DMS114 treated with DMSO at 0.1 percent for 48 hours (cell line): ENCODE results near the gene AMBP.

Experiments used
- DNase-seq: peaks from one replicate; lab custom pipeline; 2025; ENCODE audit not compliant: unreplicated experiment; lab: John Stamatoyannopoulos, UW

AMBP gene

DNA sequence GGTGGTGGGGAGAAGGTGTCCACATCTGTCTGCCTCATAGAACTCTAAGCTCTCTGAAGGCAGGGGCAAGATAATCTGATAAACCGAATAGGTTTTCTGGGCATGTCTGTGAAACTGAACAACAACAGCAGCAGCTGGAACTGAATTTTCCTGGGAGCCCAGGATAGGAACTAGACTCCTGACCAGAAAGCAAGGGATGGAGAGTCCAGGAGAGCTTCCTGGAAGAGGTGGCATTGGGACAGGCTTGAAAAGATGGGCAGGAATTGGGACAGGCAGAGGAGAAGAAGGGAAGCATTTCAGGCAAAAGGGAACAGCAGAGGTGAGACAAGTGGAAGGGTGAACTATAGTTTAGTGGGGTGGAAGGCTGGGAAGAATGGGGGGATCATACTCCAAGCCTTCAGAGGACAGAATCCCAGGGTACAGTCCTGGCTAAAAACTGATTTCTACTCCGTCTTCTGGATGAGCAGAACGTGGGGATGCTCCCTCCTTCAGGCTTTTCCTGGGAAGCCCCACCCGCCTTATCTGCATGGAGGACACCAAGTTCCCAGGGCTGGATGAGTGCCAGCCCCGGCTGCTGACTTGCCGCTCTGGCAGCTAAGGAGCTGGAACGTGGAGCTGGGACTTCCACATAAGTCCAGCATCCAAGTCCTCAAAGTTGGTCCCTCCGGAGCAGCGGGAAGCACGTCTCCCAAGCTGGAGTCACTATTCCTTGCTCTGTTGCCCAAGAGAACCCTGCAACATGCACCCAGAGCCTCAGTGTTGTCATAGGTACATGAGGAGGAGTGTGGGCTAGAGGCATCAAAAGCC is 34.9 kb upstream of the AMBP start:
- DNase-seq: no peak

DNA sequence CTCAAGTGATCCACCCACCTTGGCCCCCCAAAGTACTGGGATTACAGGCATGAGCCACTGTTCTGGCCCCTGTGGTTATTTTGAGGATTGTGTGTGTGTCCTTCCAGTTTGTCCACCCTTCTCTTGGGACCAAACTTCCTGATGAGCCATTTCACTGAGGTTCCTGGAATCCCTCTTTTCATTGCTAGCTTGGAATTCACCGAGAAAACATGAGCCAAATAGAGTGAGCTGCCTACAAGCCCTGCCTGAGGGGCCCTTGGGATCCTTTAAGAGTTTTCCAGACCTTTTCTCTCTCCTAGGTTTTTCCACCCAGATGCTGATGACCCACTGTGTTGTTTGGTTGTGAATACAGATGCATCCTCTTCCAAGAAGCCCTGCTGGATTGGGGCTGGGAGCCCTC is 34.2 kb upstream of the AMBP start:
- DNase-seq: no peak

DNA sequence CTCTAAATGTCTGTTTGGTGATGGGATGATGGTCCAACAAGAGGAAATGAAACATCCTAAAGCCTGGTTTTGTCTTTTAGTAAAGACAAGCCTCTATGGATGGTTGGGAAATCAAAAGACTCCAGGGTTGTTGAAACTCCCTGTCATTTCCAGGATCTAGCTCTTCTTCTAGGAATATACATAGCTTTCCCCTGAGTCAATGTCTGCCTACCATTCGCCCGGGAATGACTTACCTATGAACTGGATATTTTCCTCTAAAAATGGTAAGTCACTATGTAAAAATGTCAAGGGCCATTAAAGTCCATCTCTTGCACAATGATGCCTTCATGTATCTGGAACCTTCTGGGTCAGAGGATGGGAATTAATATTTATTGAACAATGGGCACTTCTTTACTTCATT is 32.1 kb upstream of the AMBP start:
- DNase-seq: no peak

DNA sequence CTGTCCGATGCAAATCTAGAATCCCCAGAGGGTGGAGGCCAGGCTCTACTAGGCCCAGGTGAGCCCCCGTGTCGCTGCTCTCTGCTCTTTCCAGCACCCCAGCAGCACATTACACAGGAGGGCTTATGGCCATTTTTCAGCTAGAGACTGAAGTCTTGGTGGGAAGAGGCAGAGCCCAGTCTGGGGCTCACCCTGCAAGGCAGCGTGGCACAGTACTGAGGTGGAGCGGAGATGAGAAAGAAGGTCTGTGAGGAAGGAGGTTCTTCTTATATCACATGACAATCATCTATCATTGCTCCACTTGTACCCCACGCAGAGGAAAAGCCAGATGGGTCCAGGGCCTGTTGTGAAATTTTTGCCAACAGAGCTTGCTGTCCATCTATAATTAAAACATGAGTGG is 31.0 kb upstream of the AMBP start:
- DNase-seq: no peak

DNA sequence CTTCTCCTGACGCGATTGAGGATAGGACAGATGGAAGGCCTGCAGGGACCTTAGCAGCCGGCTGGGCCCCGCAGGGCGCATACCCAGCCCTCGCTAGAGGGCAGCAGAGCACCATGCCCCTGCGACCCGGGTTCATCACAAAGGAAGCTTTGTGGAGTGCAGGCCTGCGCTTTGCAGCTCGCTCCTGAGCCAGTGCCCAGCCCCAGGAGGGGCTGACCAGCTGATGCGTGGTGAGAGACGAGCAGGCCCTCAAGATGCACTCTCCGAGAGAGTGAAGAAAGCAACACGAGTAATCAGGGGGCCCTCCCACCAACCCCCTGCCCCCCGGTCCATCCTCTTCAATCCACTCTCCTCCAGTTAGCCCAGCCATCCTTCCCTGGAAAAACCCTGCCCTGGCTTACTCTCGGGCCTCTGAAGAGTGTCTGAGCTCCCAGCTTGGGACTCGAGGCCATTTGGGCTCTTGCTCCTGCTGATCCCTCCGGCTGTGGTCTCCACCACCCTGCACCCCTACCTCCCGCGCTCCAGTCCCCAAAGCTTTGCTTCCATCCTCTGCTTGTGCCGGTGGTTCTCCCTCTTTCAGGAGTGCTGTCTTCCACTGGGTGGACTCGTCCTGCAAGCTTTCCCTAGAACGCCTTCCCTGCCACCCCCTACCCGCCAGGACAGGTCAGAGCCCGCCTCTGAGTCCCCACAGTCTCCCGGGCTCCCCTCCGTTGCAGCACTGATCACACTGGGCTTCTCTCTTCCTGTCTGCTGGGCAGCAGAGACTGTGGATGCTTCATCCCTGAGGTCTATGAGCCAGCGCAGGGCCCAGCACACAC is 30.1 kb upstream of the AMBP start:
- peak; percentile 23 for DNase-seq

DNA sequence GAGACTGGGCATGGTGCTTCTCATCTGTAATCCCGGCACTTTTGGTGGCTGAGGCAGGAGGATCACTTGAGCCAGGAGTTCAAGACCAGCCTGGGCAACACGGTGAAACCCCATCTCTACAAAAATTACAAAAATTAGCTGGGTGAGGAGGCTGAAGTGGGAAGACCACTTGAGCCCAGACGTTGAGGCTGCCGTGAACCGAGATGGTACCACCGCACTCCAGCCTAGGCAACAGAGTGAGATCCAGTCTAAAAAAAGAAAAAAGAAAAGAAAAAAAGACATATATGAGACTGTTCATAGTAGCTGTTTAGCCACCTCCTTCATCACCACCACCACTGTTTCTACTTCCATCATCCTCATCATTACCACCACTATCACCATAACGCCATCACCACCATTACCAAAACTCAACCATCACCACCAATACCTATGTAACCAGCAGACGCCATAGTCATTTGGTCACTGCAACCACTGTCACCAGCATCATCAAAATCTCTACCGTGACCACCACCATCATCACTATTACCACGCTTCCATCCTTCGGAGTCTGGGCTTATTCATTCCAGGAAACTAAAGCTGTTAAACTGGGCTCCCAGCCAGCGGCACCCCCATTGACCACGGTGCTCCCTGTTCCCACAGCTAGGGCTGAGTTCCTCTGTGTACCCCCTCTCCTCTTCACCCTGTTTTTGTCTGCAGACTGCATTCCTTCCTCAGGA is 29.3 kb upstream of the AMBP start:
- DNase-seq: no peak

GRCh38 chr9:114105236-114105635 is 27.1 kb upstream of the AMBP start:
- DNase-seq: no peak

- DNase-seq: no peak
These were observed 24.4 kb upstream of the AMBP start for GRCh38 chr9:114102484-114102883.

DNA sequence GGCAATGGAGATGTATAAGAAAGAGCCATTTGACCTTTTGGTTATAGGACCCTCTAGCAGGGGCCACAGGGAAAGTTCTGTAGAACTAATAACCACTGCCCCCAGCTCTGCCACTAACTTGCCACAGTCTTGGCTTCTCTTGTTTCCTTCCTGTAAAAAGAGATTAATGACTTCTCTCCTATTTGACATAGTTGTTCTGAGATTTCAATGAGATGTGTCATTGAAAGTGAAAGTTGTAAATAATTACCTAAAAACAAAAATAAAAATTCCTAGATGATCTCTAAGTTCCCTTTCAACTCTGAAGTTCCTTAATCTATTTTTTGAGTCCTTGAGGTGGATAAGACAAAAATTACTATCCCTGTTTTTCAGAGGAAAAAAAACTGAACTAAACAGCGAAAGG is 22.4 kb upstream of the AMBP start:
- DNase-seq: no peak

- DNase-seq: no peak
These were observed 21.7 kb upstream of the AMBP start for GRCh38 chr9:114099669-114100270.

- no peak for DNase-seq
These were observed 21.0 kb upstream of the AMBP start, which contains the start of gene KIF12 for GRCh38 chr9:114098936-114099668. TSS of gene KIF12 (minus strand) at chr9:114099292. CDS start at chr9:114099276, 16 bp downstream.

DNA sequence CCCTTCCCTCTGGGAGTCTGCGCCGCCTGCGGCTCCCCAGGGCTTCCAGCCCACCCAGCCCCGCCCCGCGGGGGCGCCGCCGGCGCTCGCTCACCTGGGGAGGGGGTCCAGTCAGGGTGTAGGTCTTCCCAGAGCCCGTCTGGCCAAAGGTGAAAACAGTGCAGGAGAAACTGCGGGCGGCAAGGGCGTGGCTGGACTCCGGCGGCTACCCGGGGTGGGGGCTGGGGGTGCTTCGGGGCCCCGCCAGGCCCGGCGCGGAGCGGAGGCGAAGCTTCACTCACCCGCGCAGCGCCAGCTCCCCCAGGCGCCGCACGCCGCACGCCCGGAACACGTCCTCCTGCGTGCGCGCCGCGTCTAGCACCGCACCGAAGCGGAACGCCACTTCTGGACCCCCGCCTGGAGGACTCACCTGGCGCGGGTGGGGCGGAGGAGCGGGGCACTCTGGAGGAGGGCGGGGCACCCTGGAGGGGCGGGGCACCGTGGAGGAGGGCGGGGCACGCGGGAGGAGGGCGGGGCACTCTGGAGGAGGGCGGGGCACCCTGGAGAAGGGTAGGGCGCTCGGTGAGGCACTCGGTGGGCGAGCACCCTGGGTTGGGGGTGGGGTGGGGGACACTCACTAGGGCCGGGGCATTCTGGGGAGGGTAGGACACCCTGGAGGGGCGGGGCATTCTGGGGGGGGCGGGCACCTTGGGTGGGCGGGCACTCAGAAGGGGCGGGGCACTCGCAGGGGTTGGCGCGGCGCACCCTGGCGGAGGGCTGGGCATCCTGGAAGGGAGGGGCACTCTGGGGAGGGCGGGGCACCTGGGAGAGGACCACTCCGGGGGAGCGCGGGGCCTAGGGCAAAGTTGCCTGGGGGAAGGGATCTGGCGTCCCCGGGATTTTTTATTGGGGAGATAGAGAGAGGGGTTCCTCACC is 20.2 kb upstream of the AMBP start:
- no peak for DNase-seq

DNA sequence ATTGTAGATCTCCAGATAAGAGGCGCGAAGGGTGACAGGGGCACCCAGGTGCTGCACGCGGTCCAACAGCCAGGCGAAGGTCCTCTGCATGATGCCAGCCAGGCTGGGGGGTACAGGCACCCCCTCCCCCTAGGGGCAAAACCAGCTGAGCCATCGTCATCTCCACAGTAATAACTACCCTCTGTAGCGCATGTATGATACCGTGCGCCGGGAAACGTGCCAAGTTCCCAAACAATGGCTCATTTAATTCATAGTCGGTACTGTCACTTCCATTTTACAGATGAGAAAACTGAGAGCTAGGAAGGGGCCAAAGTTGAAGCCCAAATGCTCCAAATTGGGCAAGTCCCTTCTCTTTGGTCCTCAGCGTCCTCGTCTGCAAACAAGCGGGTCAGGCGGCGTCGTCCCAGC is 19.5 kb upstream of the AMBP start:
- DNase-seq: no peak

DNA sequence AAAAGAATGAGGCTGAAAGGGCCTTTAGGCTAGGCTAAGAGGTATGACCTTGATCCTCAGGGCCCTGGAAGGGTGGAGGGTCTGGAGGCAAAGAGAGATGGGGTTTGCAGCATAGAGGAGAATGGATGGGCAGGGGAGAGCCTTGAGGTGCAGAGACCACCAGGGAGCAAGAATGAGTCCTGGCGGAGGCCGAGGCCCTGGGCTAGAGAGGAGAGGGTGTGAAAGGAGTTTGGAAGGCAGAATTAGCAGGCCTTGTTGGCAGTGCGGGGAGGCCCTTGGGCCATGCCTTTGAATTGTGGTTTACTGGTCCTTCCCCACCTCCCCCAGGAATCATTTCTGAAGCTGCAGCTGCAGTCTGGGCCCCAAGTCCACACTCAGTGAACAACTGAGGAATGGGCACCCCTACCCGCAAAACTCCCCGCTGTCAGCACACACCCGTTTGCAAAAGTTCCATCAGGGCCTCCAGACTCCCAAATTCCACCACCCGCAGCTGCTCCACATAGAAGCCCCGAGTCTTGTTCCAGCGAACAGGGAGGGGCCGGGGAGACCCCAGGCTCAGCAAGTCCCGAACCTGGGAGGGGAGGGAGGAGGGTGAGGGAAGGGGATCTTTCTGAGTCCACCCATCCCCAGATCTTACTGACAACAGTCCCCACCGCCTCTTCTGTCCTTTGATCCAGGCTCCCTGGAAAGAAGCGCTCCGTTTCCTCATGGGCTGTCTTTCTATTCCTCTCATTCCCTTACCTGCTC is 18.9 kb upstream of the AMBP start:
- no peak for DNase-seq

- no peak for DNase-seq
These were observed 18.0 kb upstream of the AMBP start for GRCh38 chr9:114096041-114096511.

GRCh38 chr9:114094971-114095370 is 16.9 kb upstream of the AMBP start:
- no peak for DNase-seq

- no peak for DNase-seq
These were observed 15.8 kb upstream of the AMBP start for GRCh38 chr9:114093761-114094505.

DNA sequence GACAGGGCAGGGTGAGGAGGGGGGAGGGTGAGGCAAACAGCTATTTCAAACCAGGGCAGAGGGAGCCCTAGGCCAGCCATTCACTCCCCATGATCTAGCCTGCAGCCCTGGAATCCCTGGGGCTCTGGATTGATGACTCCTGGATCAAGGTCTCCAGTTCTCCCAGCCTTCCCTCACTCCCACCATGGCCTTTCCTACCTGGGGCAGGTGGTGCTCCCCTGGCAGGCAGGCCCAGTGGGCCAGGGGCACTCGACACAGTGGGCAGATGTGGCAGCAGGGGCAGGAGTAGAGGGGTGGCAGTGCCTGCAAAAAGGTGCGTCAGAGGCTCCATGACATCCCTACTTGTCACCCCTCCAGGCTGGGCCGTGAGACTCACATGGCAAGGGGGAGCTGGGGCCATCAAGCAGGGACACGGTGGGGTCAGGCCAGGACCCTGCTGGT is 15.0 kb upstream of the AMBP start:
- no peak for DNase-seq
